ENCODE measurements around the gene FAM118A.

Gene FAM118A

DNA sequence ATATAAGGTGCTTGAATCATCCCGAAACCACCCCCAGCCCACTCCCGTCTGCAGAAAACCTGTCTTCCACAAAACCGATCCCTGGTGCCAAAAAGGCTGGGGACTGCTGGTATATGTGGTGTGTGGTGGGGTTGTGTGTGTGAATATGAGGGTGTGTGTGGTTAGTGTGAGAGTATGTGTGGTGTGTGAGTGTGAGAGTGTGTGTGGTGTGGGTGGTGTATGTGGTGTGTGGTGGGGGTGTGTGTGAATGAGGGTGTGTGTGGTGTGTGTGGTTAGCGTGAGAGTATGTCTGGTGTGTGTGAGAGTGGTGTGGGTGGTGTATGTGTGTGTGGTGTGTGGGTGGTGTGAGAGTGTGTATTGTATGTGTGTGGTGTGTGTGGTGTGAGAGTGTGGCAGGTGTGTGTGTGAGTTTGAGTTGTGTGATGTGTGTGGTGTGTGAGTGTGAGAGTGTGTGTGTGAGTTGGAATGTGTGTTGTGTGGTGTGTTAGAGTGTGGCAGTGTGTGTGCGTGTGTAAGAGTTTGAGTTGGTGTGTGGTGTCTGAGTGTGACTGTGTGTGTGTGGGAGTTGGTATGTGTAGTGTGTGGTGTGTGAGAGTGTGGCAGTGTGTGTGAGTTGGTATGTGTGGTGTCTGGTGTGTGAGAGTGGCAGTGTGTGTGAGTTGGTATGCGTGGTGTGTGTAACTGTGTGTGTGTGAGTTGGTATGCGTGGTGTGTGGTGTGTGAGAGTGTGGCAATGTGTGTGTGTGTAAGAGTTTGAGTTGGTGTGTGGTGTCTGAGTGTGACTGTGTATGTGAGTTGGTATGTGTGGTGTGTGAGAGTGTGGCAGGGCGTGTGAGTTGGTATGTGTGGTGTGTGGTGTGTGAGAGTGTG is 18.4 kb upstream of the FAM118A start:
- no peak overlapping the region for H3K4me2 ChIP-seq (ENCODE audit: low read depth, low read length, poor library complexity, severe bottlenecking)
- no peaks in the 10 kb centered on the region for H3K27me3 ChIP-seq (ENCODE audit: insufficient read depth, low read length, poor library complexity, severe bottlenecking)
- H3K9me3 ChIP-seq (ENCODE audit: insufficient read depth, low read depth, low read length), result no peaks in the 10 kb centered on the region
- H3K79me2 ChIP-seq (ENCODE audit: insufficient read depth, low read length), result no peaks in the 10 kb centered on the region
- H3K36me3 ChIP-seq (ENCODE audit: insufficient read depth, low read length), result no peaks in the 10 kb centered on the region
- no peaks in the 10 kb centered on the region for H3K4me1 ChIP-seq (ENCODE audit: insufficient read depth, low read length, poor library complexity, severe bottlenecking)
- no peaks in the 10 kb centered on the region for H3K9me2 ChIP-seq (replicated peaks; ENCODE audit: low read depth, low read length)
- TF ChIP-seq EZH2phosphoT487 (IDR thresholded peaks at IDR 0.05; ENCODE audit: borderline replicate concordance) (no peak), CTCF (conservative IDR thresholded peaks at IDR 0.05; ENCODE audit: low read length) (no peak)
- no peak overlapping the region for H2AFZ ChIP-seq (ENCODE audit: low read length)
- H4K20me1 ChIP-seq (ENCODE audit: insufficient read depth, low read length, poor library complexity, severe bottlenecking), result no peaks in the 10 kb centered on the region
- H3F3A ChIP-seq (ENCODE audit: low read depth), result no peaks in the 10 kb centered on the region
- H3K9ac ChIP-seq (ENCODE audit: low read depth, low read length, poor library complexity, severe bottlenecking), result no peak overlapping the region
- H3K4me3 ChIP-seq (ENCODE audit: low read length, poor library complexity, severe bottlenecking), result no peak overlapping the region

DNA sequence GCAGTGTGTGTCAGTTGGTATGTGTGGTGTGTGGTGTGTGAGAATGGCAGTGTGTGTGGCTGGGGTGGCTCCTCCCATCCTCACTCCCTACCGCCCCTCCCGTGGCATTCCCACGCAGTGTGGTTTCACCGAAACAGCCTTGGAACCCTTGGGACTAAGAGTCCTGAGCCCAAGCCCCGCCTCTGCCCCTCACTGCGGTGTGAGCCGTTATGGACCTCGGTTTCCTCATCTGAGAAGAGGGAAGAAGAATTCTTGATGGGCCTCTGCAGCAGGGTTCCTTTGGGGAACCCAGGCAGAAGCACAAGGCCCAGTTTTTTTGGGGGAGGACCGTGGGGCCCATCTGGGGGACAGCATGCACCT is 17.8 kb upstream of the FAM118A start:
- TF ChIP-seq CTCF (conservative IDR thresholded peaks at IDR 0.05; ENCODE audit: low read length), result no peak
- no peak for TF ChIP-seq EZH2phosphoT487 (IDR thresholded peaks at IDR 0.05; ENCODE audit: borderline replicate concordance)
- Histone ChIP-seq H3K9ac (ENCODE audit: low read depth, low read length, poor library complexity, severe bottlenecking) (no peak overlapping the region), H3K27me3 (ENCODE audit: insufficient read depth, low read length, poor library complexity, severe bottlenecking) (no peaks in the 10 kb centered on the region), H3K79me2 (ENCODE audit: insufficient read depth, low read length) (no peaks in the 10 kb centered on the region), H3K9me2 (replicated peaks; ENCODE audit: low read depth, low read length) (no peaks in the 10 kb centered on the region), H2AFZ (ENCODE audit: low read length) (no peak overlapping the region), H3K4me1 (ENCODE audit: insufficient read depth, low read length, poor library complexity, severe bottlenecking) (peaks cover 3% of the 10 kb centered on the region), H4K20me1 (ENCODE audit: insufficient read depth, low read length, poor library complexity, severe bottlenecking) (no peaks in the 10 kb centered on the region), H3K4me2 (ENCODE audit: low read depth, low read length, poor library complexity, severe bottlenecking) (no peak overlapping the region), H3K36me3 (ENCODE audit: insufficient read depth, low read length) (no peaks in the 10 kb centered on the region), H3F3A (ENCODE audit: low read depth) (no peaks in the 10 kb centered on the region), H3K4me3 (ENCODE audit: low read length, poor library complexity, severe bottlenecking) (no peak overlapping the region), H3K9me3 (ENCODE audit: insufficient read depth, low read depth, low read length) (no peaks in the 10 kb centered on the region)

- no peak overlapping the region for H3K4me2 ChIP-seq (ENCODE audit: low read depth, low read length, poor library complexity, severe bottlenecking)
- peaks cover 3% of the 10 kb centered on the region for H3K4me1 ChIP-seq (ENCODE audit: insufficient read depth, low read length, poor library complexity, severe bottlenecking)
- no peaks in the 10 kb centered on the region for H4K20me1 ChIP-seq (ENCODE audit: insufficient read depth, low read length, poor library complexity, severe bottlenecking)
- H3K9me2 ChIP-seq (replicated peaks; ENCODE audit: low read depth, low read length), result no peaks in the 10 kb centered on the region
- no peak overlapping the region for H3K9ac ChIP-seq (ENCODE audit: low read depth, low read length, poor library complexity, severe bottlenecking)
- no peak overlapping the region for H2AFZ ChIP-seq (ENCODE audit: low read length)
- no peak overlapping the region for H3K4me3 ChIP-seq (ENCODE audit: low read length, poor library complexity, severe bottlenecking)
- no peaks in the 10 kb centered on the region for H3K79me2 ChIP-seq (ENCODE audit: insufficient read depth, low read length)
- H3K9me3 ChIP-seq (ENCODE audit: insufficient read depth, low read depth, low read length), result no peaks in the 10 kb centered on the region
- H3F3A ChIP-seq (ENCODE audit: low read depth), result no peaks in the 10 kb centered on the region
- no peaks in the 10 kb centered on the region for H3K36me3 ChIP-seq (ENCODE audit: insufficient read depth, low read length)
- H3K27me3 ChIP-seq (ENCODE audit: insufficient read depth, low read length, poor library complexity, severe bottlenecking), result no peaks in the 10 kb centered on the region
- TF ChIP-seq CTCF (conservative IDR thresholded peaks at IDR 0.05; ENCODE audit: low read length), result no peak
- TF ChIP-seq EZH2phosphoT487 (IDR thresholded peaks at IDR 0.05; ENCODE audit: borderline replicate concordance), result no peak
These were observed 16.8 kb upstream of the FAM118A start for GRCh38 chr22:45292731-45293442.
